ENCODE measurements around the gene S1PR1.
"Not testable (repeated sequence)": the region's sequence is repeated elsewhere in the genome, so short reads cannot be mapped to it uniquely, and the experiment has no call there.

Gene S1PR1

DNA sequence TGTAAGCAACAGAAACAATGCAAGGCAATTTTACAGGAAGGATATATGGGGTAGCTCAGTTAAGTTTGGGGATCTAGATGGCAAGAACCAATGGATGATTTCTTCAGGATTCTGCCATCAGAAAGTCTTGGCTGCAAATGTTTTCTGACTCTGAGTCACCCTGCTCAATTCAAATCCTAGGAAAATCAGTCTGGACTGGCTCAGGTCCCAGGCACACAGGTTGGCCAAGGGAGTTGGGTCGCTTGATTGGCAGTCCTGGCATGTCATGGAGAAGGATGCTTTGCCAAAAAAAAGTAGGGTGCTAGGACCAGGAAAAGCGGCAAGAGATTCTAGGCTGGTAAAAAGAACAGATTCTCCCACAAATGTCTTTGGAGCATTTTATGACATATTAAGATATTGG is 28.9 kb upstream of the S1PR1 start:
- DNase-seq (ENCODE audit: low read depth) = peak; percentile 19
- TF ChIP-seq, protein P1, sequence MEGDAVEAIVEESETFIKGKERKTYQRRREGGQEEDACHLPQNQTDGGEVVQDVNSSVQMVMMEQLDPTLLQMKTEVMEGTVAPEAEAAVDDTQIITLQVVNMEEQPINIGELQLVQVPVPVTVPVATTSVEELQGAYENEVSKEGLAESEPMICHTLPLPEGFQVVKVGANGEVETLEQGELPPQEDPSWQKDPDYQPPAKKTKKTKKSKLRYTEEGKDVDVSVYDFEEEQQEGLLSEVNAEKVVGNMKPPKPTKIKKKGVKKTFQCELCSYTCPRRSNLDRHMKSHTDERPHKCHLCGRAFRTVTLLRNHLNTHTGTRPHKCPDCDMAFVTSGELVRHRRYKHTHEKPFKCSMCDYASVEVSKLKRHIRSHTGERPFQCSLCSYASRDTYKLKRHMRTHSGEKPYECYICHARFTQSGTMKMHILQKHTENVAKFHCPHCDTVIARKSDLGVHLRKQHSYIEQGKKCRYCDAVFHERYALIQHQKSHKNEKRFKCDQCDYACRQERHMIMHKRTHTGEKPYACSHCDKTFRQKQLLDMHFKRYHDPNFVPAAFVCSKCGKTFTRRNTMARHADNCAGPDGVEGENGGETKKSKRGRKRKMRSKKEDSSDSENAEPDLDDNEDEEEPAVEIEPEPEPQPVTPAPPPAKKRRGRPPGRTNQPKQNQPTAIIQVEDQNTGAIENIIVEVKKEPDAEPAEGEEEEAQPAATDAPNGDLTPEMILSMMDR (conservative IDR thresholded peaks at IDR 0.05; ENCODE audit: low read length) = no peak
- H3K4me3 ChIP-seq (ENCODE audit: low read length) = no peak overlapping the region

DNA sequence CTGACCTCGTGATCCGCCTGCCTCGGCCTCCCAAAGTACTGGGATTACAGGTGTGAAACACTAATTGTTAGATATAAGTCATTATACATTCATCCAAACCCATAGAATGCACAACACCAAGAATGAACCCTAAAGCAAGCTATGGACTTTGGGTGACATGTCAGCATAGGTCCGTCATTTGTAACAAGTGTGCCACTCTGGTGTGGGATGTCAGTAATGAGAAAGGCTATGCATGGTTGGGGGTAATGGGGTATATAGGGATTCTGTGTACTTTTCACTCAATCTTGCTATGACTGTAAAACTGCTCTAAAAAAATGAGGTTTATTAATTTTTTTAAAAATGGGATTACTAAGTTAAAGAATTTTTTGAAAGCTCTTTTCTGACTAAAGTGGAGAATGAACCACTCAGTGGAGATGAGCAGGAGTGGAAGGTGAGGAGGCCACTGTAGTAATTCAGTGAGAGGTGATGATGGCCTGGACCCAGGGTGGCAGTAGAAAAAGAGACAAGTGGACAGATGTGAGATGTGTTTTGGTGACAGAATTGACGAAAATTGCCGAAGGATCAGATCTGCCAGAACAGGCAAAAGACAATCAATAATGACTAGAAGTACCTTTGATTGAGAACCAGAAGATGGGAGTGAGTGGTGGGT is 21.3 kb upstream of the S1PR1 start:
- TF ChIP-seq, protein P1 (conservative IDR thresholded peaks at IDR 0.05; ENCODE audit: low read length) = no peak
- no peak overlapping the region for H3K4me3 ChIP-seq (ENCODE audit: low read length)
- no peak for DNase-seq (ENCODE audit: low read depth)

DNA sequence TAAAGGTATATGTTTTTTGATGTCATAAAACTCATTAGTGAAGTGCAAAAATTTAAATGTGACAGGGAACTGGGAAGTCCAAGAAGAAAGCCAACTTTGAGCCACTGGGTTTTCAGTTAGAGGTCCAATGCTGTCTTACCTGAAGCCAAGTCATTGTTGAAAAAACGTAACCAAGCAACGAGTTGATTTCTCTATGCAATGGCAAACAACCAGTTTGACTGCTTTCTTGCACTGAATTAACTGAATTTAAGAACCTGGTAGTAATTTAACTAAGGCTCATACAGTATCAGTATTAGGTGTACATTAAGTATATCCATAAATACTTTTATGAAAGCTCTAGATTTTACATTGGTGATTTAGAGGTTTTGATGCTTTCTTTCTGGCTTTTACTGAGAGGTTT is 20.2 kb upstream of the S1PR1 start:
- TF ChIP-seq, protein P1 (conservative IDR thresholded peaks at IDR 0.05; ENCODE audit: low read length) = no peak
- no peak overlapping the region for H3K4me3 ChIP-seq (ENCODE audit: low read length)
- DNase-seq (ENCODE audit: low read depth) = no peak

DNA sequence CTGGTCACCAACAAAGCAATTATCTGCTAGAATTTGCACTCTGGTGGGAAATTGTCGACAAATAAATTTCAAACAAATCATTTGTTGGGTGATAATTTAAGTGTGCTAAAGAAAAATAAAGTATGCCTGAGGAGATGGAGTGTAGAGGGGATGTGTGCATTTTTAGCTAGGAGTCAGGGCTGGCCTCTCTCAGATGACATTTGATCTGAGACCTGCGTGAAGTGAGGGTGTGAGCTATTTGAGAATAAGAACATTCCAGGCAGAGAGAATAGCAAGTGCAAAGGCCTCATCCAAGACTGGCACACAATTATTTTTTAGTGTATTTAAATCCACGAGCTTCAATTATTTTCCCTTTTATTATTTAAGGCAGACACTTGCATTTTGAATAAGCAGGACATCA is 19.7 kb upstream of the S1PR1 start:
- TF ChIP-seq, protein P1 (conservative IDR thresholded peaks at IDR 0.05; ENCODE audit: low read length) = no peak
- no peak for DNase-seq (ENCODE audit: low read depth)
- no peak overlapping the region for H3K4me3 ChIP-seq (ENCODE audit: low read length)

DNA sequence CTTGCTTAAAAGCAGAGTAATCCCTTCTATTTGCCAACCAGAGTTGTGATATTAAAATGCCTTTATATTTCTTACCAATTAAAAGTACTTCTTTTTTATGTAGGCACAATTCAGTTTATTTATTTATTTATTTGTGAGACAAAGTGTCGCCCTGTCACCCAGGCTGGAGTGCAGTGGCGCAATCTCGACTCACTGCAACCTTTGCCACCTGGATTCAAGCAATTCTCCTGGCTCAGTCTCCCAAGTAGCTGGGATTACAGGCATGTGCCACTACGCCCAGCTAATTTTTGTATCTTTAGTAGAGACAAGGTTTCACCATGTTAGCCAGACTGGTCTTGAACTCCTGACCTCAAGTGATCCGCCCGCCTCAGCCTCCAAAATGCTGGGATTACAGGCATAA is 17.9 kb upstream of the S1PR1 start:
- H3K4me3 ChIP-seq (ENCODE audit: low read length) = not testable (repeated sequence)

DNA sequence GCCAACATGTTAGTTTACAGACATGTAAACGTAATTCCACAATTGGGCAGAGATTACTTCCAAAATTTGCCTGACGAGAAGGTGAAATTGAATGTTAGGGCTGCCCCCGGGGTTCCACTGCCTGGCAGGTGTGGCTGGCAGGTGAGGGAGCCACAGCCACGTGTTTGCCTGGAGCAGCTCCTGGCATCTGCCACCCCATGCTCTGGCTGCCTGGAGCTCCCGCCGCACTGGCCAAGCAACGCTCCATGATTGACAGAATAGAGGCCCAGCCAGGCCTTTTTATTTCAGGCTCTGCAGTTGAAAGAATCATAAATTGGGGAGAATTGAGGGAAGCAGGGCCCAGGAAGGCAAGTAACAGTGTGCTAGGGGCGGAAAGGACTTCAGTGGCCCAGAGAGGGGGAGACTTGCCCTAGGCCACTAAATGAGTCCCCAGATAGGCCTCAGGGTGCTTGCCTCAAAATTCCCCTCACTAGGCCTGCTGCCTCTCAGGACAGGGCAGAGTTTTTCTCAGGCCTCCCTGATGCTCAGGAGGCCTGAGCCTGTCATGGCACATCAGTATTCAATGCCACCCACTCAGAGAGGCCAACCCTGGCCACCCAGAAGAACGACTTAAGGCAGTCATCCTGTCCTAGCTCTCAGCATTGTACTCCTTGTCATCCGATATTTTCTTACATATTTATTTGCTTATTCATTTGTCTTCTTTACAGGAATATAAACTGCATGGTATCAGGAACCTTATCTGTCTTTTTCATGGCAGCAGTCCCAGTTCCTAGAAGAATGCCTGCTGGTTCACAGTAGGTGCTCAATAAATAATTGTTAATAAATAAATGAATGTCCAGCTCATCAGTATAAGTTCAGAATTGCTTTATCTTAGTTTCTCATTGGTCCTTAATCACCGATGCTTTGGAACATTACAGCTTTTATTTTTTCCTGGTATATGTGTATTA is 16.6 kb upstream of the S1PR1 start:
- TF ChIP-seq, protein P1 (conservative IDR thresholded peaks at IDR 0.05; ENCODE audit: low read length) = no peak
- no peak overlapping the region for H3K4me3 ChIP-seq (ENCODE audit: low read length)
- no peak for DNase-seq (ENCODE audit: low read depth)

More for the DNA sequence above, 17.9 kb upstream of the S1PR1 start:
- DNase-seq (ENCODE audit: low read depth) = not testable (repeated sequence)

DNA sequence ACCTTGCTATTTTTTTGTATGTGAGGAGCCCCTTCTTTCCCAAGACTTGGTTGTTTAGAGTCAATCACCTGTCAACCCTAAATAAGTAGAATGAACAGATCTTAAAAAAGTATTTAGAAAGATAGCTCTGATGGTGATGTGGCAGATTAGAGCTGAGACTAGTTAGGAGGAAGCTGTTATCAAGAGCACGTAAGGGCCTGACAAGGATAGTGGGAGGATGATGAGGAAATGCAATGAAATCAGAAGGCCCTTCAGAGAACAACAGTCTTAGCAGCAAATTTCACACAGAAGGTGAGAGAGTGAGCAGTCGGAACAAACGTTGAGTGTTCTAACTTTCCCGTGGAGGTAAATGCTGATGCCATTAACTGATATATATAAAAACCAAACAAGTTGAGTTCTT is 15.9 kb upstream of the S1PR1 start:
- TF ChIP-seq, protein P1 (conservative IDR thresholded peaks at IDR 0.05; ENCODE audit: low read length) = no peak
- DNase-seq (ENCODE audit: low read depth) = no peak
- H3K4me3 ChIP-seq (ENCODE audit: low read length) = no peak overlapping the region

Measured in AG10803 (cell line).